Measurements from ENCODE around the gene ZBTB49. TPM values are rescaled to one million over a fixed set of nuclear protein-coding genes. Genes with fewer than 3 reads are reported as not detected.
A peak's percentile ranks its signal among the peaks of the same experiment; 100 is the strongest.

The ZBTB49 gene
- total and polyA plus RNA-seq, 3 donors from 2014 or later: 10.2 to 26.7 (median 14.0) TPM

DNA sequence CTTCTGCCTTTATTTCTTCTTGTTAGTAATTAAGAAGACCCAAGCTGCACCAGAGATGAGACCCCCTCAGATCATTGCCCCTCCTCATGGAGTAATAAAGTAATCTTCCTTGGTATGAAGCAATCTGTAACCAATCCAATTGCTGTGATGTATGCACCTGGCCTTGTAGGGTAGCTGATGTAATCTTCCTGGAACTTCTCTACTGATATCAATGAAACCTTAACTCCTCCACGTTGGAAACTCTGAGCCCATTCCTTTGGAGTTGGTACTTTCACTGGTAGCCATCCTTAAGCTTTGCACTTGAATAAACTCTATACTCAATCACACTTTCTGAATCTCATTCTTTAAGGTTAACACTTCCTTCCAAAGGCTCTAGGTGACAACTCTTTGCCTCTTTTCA lies 65.3 kb downstream of the ZBTB49 start:
- Histone ChIP-seq H3K9me3 (no peaks in the 10 kb centered on the region), H3K4me1 (peaks cover 30% of the 10 kb centered on the region), H3K4me3 (no peak overlapping the region), H3K27ac (peak overlapping the region in 1 of 2 donors; percentile 56), H3K27me3 (no peaks in the 10 kb centered on the region), H3K36me3 (ENCODE audit: low read depth, missing control alignments) (no peaks in the 10 kb centered on the region)
- WGBS, 2 donors: 24 to 58% methylated on average over 1 of the region's 1 CpG
- intact Hi-C loops (cut with DNase I; ENCODE audit: low total_unique reads): no loop called here
- TF ChIP-seq POLR2A (IDR thresholded peaks at IDR 0.05): no peak
- TF ChIP-seq, protein P1, sequence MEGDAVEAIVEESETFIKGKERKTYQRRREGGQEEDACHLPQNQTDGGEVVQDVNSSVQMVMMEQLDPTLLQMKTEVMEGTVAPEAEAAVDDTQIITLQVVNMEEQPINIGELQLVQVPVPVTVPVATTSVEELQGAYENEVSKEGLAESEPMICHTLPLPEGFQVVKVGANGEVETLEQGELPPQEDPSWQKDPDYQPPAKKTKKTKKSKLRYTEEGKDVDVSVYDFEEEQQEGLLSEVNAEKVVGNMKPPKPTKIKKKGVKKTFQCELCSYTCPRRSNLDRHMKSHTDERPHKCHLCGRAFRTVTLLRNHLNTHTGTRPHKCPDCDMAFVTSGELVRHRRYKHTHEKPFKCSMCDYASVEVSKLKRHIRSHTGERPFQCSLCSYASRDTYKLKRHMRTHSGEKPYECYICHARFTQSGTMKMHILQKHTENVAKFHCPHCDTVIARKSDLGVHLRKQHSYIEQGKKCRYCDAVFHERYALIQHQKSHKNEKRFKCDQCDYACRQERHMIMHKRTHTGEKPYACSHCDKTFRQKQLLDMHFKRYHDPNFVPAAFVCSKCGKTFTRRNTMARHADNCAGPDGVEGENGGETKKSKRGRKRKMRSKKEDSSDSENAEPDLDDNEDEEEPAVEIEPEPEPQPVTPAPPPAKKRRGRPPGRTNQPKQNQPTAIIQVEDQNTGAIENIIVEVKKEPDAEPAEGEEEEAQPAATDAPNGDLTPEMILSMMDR (IDR thresholded peaks at IDR 0.05): no peak
- DNase-seq: no peak

DNA sequence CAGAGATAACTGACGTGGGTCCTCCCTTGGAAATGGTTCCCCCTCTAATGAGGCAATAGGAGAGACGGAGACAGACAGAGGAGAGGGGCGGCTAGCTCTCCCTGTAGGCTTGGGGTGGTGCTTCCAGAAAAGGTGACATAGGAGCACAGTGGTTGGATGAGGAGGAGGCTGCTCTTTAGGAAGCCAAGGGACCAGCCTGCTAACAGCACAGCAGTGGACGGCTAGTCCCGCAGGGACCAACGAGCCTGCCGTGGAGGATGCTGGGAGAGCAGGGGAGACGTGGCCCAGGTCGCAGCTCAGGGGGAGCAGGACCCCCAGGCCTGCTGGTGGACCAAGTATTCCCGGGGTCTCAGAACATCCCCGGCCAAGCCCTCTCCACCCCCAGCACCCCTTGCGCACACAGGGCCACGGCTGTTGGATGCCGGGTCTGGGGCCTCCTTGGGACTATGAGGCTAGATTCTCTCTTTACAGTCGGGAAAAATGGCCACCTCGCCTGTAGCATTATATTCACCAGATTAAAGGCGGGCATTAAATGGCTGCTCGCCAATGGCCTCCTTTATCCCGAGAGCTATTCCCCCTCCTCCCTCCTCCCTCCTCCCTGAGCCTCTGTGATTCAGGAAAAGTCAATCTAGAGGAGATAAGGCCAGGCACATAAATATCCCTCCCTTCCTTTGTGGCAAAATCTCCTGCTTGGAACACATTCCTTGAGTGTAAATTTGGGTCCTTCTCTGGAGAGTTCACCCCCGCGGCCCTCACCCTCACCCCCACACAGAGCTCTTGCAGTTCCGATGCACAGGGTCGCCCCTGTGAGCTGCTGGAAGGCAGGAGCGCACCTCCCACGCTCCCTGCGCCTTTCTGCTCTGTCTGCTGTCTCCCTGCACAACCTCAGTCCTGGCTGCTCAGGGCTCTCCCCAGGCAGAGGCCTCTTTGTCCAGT lies 66.3 kb downstream of the ZBTB49 start:
- intact Hi-C loops (cut with DNase I; ENCODE audit: low total_unique reads): no loop called here
- peaks cover 30% of the 10 kb centered on the region for H3K4me1 ChIP-seq
- H3K9me3 ChIP-seq: no peaks in the 10 kb centered on the region
- WGBS, 2 donors: 30 to 32% methylated on average over 16 to 26 of the region's 26 CpGs
- H3K27me3 ChIP-seq: no peaks in the 10 kb centered on the region
- H3K4me3 ChIP-seq: no peak overlapping the region
- DNase-seq: peak; percentile 87
- no peaks in the 10 kb centered on the region for H3K36me3 ChIP-seq (ENCODE audit: low read depth, missing control alignments)
- H3K27ac ChIP-seq: peak overlapping the region; percentile 56 to 67
- TF ChIP-seq POLR2A (IDR thresholded peaks at IDR 0.05): no peak
- TF ChIP-seq, protein P1 (IDR thresholded peaks at IDR 0.05): no peak

DNA sequence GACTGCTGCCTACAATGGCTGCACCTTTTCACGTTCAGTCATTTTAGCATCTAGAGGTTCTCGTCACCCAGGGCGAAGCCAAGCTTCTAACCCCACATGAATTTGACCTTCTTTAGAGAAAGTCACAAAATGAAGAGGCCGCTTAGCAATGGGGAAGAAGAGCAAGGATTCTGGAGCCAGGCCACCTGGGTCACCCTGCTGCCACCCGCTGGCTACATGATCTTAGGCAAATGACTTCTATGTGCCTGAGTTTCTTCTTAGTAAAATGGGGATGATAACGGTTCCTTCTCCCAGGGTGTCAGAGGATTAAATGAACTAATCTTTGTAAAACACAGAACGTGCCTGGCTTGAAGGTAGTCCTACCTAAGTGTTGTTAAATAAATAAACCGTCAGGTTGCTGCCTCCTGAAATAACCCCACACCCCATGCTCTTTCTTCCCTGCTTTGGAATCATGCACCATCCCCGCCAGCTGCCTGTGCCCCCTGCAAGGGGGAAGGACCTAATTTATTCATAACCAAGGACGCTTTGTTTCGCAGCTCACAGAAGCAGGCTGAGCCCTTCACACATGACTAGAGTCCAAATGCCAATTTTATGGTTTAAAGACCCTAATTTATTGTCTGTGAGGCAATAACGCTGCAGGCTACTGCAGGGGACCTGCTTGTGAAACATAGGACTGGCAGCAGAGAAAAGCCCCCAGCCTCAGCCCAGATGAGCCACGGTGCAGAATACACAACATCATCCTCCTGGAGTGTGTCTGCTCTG lies 68.2 kb downstream of the ZBTB49 start:
- H3K4me1 ChIP-seq: peaks cover 30% of the 10 kb centered on the region
- peak overlapping the region in 1 of 2 donors; percentile 24 for H3K27ac ChIP-seq
- H3K36me3 ChIP-seq (ENCODE audit: low read depth, missing control alignments): no peaks in the 10 kb centered on the region
- H3K27me3 ChIP-seq: no peaks in the 10 kb centered on the region
- H3K9me3 ChIP-seq: no peaks in the 10 kb centered on the region
- DNase-seq: no peak
- intact Hi-C loops (cut with DNase I; ENCODE audit: low total_unique reads): no loop called here
- no peak overlapping the region for H3K4me3 ChIP-seq
- WGBS, 2 donors: 81 to 83% methylated on average over 13 of the region's 13 CpGs
- no peak for TF ChIP-seq POLR2A (IDR thresholded peaks at IDR 0.05)

DNA sequence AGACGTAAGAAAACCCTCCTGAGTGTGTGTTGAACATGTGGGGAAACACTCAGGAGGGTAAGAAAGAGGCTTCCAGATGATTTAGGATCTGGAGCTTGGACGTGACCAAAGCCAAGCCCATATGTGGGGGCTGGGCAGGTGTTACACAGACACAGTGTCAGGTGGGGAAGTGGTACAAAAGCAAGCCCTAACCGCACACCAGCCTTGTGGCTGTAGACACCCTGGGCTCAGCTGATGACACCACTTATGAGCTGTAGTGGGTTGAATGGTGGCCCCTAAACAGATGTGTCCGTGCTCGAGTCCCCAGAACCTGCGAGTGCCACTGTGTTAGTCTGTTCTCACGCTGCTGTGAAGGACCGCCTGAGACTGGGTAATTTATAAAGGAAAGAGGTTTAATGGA lies 71.8 kb downstream of the ZBTB49 start:
- Histone ChIP-seq H3K27ac (no peak overlapping the region), H3K27me3 (no peaks in the 10 kb centered on the region), H3K36me3 (ENCODE audit: low read depth, missing control alignments) (no peaks in the 10 kb centered on the region), H3K9me3 (no peaks in the 10 kb centered on the region), H3K4me1 (peaks cover 15% of the 10 kb centered on the region), H3K4me3 (no peak overlapping the region)
- intact Hi-C loops (cut with DNase I; ENCODE audit: low total_unique reads): no loop called here
- no peak for TF ChIP-seq POLR2A (IDR thresholded peaks at IDR 0.05)
- TF ChIP-seq, protein P1 (IDR thresholded peaks at IDR 0.05): no peak
- WGBS, 2 donors: 86 to 95% methylated on average over 8 of the region's 8 CpGs
- DNase-seq: no peak

DNA sequence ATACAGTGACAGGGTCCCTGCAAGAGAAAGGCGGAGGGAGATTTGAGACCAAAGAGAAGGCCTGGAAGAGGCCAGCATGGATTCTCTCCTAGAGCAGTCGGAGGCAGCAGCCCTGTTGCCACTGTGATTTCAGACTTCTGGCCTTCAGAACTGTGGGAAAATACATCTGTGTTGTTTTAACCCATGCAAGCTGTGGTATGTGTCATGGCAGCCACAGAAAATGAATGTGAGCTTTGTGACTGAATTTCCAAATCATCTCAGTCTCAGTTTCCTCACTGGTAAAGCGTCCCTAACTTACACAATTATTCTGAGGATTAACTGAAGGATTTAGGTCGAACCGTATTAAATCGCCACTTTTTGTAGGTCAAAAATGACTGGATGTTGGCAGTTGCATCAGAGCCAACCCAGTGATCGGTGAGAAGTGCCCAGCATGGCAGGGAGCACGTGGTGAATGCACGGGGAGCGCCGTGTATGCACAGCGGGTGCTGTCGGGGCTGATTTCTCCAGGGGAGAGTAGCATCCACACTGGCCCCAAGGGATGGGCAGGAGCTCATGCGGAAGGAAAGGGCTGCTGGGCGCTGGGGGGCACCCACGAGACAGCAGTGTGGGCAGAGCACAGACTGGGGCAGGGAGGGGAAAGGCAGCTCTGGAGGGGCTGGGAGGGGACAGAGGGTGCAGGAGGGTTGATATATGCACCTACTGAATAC lies 73.1 kb downstream of the ZBTB49 start:
- 81 to 90% methylated on average over 16 of the region's 16 CpGs for WGBS, 2 donors
- Histone ChIP-seq H3K4me3 (no peak overlapping the region), H3K36me3 (ENCODE audit: low read depth, missing control alignments) (no peaks in the 10 kb centered on the region), H3K27ac (no peak overlapping the region), H3K9me3 (no peaks in the 10 kb centered on the region), H3K27me3 (no peaks in the 10 kb centered on the region), H3K4me1 (peaks cover 6% of the 10 kb centered on the region)
- TF ChIP-seq, protein P1 (IDR thresholded peaks at IDR 0.05): no peak
- no peak for TF ChIP-seq POLR2A (IDR thresholded peaks at IDR 0.05)
- intact Hi-C loops (cut with DNase I; ENCODE audit: low total_unique reads): no loop called here
- DNase-seq: no peak
